ENCODE results near the gene LRRC34.

Gene LRRC34

GRCh38 chr3:169764882-169765612, 47.7 kb downstream of the LRRC34 start, which contains the start of gene TERC:
Gene TERC (minus strand): TSS chr3:169765060.
- DNase-seq (ENCODE audit: low spot score) = peak; percentile 97

GRCh38 chr3:169764312-169764881, 48.3 kb downstream of the LRRC34 start:
- peak; percentile 60 for DNase-seq (ENCODE audit: low spot score)

DNA sequence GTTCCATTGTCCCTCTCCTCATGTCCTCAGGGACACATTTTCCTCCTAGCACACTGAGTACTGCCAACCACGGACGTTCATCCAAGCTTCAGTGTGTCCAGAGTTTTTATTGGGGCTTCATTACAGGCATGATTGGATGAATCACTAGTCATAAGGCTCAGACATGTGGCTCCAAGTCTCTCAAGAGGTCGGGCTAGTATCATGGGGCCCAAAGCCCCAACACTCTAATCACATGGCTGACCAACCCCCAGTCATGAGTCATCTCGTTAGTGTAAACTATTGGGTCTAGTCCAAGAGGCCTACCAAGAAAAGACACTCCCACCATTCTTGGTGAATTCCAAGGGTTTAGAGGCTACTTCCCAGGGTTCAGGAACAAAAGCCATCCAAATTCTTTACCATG, 52.2 kb downstream of the LRRC34 start:
- no peak for DNase-seq (ENCODE audit: low spot score)

GRCh38 chr3:169759256-169759655, 53.4 kb downstream of the LRRC34 start:
- DNase-seq (ENCODE audit: low spot score) = peak; percentile 55

DNA sequence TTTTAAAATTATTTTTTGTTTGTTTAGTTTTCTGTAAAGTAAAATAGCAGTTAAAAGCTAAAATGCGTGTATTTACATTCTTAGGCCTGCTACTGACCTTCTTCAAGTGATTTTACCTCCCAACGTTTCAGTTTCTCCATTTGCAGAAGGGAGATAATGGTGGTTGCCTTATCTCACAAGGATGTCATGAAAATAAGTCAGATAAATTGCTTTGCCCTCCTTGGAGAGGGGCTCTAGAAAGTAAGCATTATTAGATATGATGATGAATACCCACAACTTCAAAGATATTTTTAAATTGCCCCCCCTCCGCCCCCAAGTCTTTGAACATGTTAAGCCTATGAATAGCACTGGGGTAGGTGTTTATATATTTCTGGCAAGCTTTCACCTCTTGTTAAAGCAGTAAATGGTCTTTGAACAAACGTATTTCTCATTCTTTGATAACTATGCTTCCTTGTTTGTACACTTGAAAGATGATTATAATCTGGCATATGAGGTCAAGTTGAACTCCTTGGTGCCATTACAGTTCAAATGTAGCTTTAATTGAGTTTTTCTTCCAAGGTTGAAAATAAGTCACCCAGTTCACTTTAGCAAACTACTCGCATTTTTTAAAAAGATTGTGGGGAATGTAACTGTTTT, 54.2 kb downstream of the LRRC34 start:
- DNase-seq (ENCODE audit: low spot score) = no peak

GRCh38 chr3:169755488-169755887, 57.2 kb downstream of the LRRC34 start:
- no peak for DNase-seq (ENCODE audit: low spot score)

DNA sequence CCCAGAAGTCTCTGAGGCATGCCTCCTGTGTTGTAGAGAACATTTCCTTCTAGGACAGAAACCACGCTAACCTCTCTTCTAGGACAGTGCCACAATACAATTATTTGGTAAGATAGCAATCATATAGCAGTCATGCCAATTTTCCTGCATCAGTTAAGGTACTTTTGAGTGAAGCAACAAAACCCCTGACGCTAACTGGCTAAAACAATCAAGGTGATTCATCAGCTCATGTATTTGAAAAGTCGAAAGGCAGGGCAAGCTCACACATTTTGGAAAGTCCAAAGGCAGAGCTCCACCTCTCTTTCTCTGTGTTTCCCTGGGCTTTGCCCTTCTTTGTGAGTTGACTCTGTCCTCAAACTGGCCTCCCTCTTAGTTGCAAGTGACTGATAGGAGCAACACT, 58.0 kb downstream of the LRRC34 start:
- DNase-seq (ENCODE audit: low spot score) = no peak

DNA sequence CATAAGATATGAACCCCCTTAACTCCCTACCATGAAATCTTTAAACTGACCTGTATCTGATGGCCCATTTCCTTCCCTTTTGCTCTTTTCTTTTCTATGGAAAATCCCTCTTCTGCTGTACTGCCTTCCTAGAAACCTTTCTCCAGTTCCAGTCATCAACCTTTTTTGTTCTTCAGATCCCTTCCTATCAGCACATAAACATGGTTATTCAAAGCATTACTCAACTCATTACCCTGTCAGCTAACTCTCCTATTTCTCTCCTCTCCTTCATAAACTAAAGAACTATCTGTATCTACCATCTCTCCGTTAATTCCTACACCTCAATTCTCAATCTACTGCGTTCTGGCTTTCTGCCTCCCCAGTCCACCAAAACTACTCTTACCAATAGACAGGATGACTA, 60.8 kb downstream of the LRRC34 start:
- no peak for DNase-seq (ENCODE audit: low spot score)

DNA sequence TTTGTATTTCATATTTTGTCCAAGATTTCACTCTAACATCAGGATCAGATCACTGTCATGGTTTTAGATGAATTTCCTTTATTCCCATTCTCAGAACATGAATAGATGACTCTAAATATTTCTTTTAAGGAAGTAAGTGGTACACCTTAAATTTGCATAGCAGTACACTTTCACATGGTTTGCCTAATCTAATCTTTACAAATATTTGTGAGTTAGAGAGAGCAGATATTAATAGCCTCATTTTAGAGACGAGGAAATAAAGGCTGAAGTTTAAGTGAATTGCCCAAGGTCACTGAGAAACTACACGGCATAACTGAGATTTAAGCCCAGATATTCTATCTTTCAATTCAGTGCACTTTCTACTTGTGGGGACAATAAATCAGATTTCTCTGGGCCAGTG, 62.0 kb downstream of the LRRC34 start:
- no peak for DNase-seq (ENCODE audit: low spot score)

DNA sequence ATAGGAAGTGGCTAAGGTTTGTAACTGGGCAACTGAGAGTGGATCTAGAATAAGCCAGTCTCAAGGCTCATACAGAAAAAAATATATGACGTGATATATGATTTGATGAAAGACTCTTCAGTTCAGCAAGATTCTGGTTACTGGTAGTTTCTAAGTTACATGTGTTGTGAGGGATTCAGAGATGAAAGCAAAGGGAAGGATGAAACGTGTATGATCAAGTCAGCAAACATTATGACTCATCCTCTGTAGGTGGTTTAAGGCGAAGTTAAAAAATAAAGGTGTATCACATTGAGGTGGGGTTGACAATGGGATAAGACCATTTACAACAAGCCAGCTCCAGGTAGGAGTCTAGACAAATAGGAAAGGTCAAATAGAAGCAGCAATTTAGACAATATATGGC, 64.0 kb downstream of the LRRC34 start:
- DNase-seq (ENCODE audit: low spot score) = peak; percentile 4

- no peak for DNase-seq (ENCODE audit: low spot score)
Observed at GRCh38 chr3:169746924-169747323, 65.8 kb downstream of the LRRC34 start.

- DNase-seq (ENCODE audit: low spot score) = no peak
Observed at GRCh38 chr3:169744366-169745054, 68.2 kb downstream of the LRRC34 start.
